ENCODE measurements around the gene CMYA5. TPM values are rescaled to one million over a fixed set of nuclear protein-coding genes. Genes with fewer than 3 reads are reported as not detected.

CMYA5 gene
- total RNA-seq, 2 donors from 2014 or later = 1.6 to 5.6 TPM

DNA sequence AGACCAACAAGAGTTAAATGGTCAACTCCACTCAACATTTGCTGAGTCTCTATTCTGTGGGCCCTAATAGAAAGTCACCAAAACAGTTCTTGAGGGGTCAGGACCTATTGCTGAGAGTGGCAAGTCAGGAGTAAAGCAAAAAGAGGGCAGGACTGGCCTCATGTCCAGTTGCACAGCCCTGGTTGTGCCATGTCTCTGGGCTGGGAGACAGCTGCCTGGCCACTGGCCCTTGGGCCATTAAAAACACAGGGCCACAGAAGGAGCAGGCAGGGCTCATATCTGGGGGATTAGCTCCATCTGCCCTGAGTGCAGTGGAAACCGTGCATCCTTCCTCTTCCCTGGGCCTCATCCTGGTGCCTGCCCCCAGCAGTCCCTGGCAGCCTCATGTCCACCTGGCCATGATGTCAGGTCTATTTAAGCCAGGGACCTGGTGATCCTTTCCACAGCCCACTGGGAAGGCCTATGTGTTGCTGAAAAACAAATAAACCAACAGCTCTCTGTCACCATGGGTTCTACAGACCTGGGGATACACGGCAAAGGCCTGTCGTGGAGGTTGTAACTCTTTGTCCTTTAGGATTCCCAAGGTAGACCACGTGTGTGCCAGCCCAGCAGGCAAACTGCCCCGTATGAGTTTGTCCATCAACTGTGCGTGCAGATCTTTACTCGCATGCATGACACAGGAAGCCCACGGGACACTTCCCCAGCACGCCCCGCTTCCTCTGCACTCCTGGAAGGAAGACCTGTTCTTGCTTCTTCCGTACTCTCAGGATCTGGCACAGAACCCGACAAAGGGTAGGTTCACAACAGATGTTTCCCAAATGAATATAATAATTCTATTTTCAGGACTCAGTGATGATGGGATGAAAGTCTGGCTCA lies 152.6 kb downstream of the CMYA5 start:
- DNase-seq (ENCODE audit: low spot score) (no peak), ATAC-seq (ENCODE audit: insufficient number of reproducible peaks, low FRiP score, low read depth) (no peak)
- TF ChIP-seq, protein P1, sequence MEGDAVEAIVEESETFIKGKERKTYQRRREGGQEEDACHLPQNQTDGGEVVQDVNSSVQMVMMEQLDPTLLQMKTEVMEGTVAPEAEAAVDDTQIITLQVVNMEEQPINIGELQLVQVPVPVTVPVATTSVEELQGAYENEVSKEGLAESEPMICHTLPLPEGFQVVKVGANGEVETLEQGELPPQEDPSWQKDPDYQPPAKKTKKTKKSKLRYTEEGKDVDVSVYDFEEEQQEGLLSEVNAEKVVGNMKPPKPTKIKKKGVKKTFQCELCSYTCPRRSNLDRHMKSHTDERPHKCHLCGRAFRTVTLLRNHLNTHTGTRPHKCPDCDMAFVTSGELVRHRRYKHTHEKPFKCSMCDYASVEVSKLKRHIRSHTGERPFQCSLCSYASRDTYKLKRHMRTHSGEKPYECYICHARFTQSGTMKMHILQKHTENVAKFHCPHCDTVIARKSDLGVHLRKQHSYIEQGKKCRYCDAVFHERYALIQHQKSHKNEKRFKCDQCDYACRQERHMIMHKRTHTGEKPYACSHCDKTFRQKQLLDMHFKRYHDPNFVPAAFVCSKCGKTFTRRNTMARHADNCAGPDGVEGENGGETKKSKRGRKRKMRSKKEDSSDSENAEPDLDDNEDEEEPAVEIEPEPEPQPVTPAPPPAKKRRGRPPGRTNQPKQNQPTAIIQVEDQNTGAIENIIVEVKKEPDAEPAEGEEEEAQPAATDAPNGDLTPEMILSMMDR (IDR thresholded peaks at IDR 0.05) = no peak
- no peaks in the 10 kb centered on the region for H3K4me1 ChIP-seq (ENCODE audit: control insufficient read depth in 1 of 2, low read depth in 2 of 2)
- no peak overlapping the region for H3K27ac ChIP-seq
- no peaks in the 10 kb centered on the region for H3K9me3 ChIP-seq
- no peak overlapping the region for H3K4me3 ChIP-seq
- H3K27me3 ChIP-seq (replicated peaks; ENCODE audit: insufficient read depth) = no peaks in the 10 kb centered on the region
- H3K36me3 ChIP-seq = no peaks in the 10 kb centered on the region

DNA sequence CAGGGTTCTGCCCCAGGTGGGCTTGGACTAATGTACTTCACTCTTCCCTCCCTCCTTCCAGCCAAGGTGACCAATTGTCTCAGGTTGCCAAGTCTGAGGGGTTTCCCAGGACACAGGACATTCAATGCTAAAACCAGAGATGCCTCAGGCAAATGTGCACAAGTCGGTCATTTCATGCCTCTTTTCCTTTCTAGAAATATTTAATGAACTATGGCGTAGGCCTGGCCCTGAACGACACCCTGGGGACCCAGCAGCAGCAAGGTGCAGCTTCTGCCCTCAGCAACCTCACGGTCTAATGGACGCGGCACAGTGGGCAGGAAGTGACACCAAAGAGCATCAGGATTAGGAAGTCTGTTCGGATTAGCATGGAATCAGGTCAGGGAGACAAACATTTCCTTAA lies 153.4 kb downstream of the CMYA5 start:
- Histone ChIP-seq H3K27ac (no peak overlapping the region), H3K4me1 (ENCODE audit: control insufficient read depth in 1 of 2, low read depth in 2 of 2) (no peaks in the 10 kb centered on the region), H3K27me3 (replicated peaks; ENCODE audit: insufficient read depth) (no peaks in the 10 kb centered on the region), H3K4me3 (no peak overlapping the region), H3K36me3 (no peaks in the 10 kb centered on the region), H3K9me3 (no peaks in the 10 kb centered on the region)
- DNase-seq (ENCODE audit: low spot score) = no peak
- TF ChIP-seq, protein P1 (IDR thresholded peaks at IDR 0.05) = no peak
- no peak for ATAC-seq (ENCODE audit: insufficient number of reproducible peaks, low FRiP score, low read depth)

DNA sequence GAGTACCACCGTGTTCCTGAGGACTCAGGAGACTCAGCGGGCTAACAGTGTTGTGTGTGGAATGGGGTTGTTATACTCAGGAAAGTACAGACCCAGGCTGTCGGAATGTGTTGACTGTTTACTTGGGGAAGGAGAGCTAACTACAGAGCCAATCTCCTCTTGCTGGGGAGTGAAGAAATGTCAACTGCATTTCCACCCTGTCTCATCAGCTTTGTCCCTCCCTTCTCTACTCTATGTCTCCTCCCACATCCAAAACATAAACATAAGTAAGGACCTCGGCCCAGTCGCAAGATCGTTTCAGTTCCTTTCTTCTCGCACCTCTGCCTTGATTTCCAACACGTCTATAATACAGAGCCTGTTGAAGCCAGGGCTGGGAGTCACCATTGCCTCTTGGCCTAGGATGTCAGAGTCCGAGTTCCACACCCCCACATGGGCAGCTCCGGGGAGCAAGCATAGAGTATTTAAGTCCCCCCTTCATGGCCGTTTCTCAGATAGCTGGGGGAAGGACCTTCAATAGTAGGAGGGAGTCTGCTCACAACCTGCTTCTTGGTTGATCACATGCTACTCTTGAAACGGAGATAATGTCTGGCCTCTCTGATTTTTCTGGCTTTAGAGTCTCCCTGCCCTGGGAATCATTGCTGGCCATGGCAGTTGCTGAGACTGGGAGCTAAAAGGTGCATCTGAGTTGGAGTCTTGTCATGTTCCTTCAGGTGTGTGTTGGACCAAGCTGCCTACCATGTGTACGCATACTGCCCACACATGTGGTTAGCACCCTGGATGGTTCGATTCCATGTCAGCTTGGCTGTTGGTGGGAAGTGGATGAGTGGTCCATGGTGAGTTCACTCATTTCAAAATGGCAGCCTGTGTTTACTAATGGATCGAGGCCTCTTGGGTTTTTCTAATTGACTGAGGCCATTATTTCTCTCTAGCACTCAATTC lies 154.1 kb downstream of the CMYA5 start:
- TF ChIP-seq, protein P1 (IDR thresholded peaks at IDR 0.05) = no peak
- no peaks in the 10 kb centered on the region for H3K36me3 ChIP-seq
- no peak for ATAC-seq (ENCODE audit: insufficient number of reproducible peaks, low FRiP score, low read depth)
- H3K4me1 ChIP-seq (ENCODE audit: control insufficient read depth in 1 of 2, low read depth in 2 of 2) = no peaks in the 10 kb centered on the region
- H3K27me3 ChIP-seq (replicated peaks; ENCODE audit: insufficient read depth) = no peaks in the 10 kb centered on the region
- H3K4me3 ChIP-seq = no peak overlapping the region
- no peaks in the 10 kb centered on the region for H3K9me3 ChIP-seq
- no peak overlapping the region for H3K27ac ChIP-seq
- no peak for DNase-seq (ENCODE audit: low spot score)

DNA sequence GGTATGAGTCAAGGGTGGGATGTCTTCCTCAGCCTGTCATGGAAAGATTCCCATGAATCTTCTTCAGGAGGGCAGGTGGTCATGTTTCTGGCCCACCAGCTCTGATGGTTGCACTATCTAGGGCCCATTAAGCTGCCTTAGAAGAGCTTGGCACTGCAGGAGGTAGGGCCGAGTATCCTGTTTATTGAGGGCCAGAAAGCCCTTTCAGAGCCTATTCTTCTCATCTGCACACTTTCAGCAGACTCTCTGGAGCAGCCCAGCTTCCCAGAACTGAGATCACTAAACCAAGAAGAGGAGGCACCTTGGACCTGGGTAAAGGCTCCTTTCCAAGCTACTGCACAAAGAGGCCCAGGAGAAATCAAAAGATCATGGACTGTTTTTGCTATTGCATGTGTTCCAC lies 154.9 kb downstream of the CMYA5 start:
- DNase-seq (ENCODE audit: low spot score) = no peak
- Histone ChIP-seq H3K27ac (no peak overlapping the region), H3K4me3 (no peak overlapping the region), H3K4me1 (ENCODE audit: control insufficient read depth in 1 of 2, low read depth in 2 of 2) (no peaks in the 10 kb centered on the region), H3K27me3 (replicated peaks; ENCODE audit: insufficient read depth) (no peaks in the 10 kb centered on the region), H3K9me3 (no peaks in the 10 kb centered on the region), H3K36me3 (no peaks in the 10 kb centered on the region)
- TF ChIP-seq, protein P1 (IDR thresholded peaks at IDR 0.05) = no peak
- no peak for ATAC-seq (ENCODE audit: insufficient number of reproducible peaks, low FRiP score, low read depth)
